H1 (cell line): ENCODE data around the gene RPE.

Experiments used
- CTCF ChIP-seq, 3 experiments: IDR thresholded peaks; 1 replicate in 2 of 3; 2 replicates in 1 of 3; pipeline versions ENCODE4 v1.5.1 to v1.6.1; 2011; ENCODE audit warnings: low read length in 3 of 3, mild to moderate bottlenecking in 3 of 3, inconsistent platforms in 2 of 3, low read depth in 1 of 3, moderate library complexity in 1 of 3; ENCODE audit not compliant: insufficient read depth in 1 of 3; ENCODE audit errors: control extremely low read depth in 1 of 3
- EZH2 ChIP-seq: fragments of 200-600 bp; sonication (generic); IDR thresholded peaks from 2 replicates; pipeline ENCODE4 v1.7.1; 2012; ENCODE audit warnings: low read depth, mild to moderate bottlenecking, moderate library complexity, low read length, inconsistent platforms; ENCODE audit not compliant: severe bottlenecking
- POLR2A ChIP-seq, 2 experiments: IDR thresholded peaks; 1 replicate in 1 of 2; 2 replicates in 1 of 2; pipeline ENCODE4 v1.6.1; 2011; ENCODE audit warnings: low read depth in 2 of 2, low read length in 2 of 2, mild to moderate bottlenecking in 2 of 2; ENCODE audit errors: control extremely low read depth in 1 of 2
- POLR2AphosphoS5 ChIP-seq: IDR thresholded peaks from 2 replicates; pipeline ENCODE4 v1.6.1; 2011; ENCODE audit warnings: low read depth, low read length

GRCh38 chr2:210007895-210008294, 5.5 kb downstream of the RPE start:
- TF ChIP-seq EZH2 (no peak), POLR2A (IDR thresholded peaks at IDR 0.05; ENCODE audit: control extremely low read depth in 1 of 2, low read depth in 2 of 2, low read length in 2 of 2) (no peak), CTCF (IDR thresholded peaks at IDR 0.05; ENCODE audit: control extremely low read depth in 1 of 3, insufficient read depth in 1 of 3, low read depth in 1 of 3, low read length in 3 of 3) (no peak), POLR2AphosphoS5 (no peak)
